HG03520 (cell line): ENCODE data around the gene ZBTB12.
"Not testable (repeated sequence)": the region's sequence is repeated elsewhere in the genome, so short reads cannot be mapped to it uniquely, and the experiment has no call there.

Source experiments
- ATAC-seq: cut with Tn5 transposase; IDR thresholded peaks from one replicate; pipeline ENCODE4 v1.9.1; 2021; ENCODE audit warnings: mild to moderate bottlenecking, moderate library complexity; ENCODE audit not compliant: unreplicated experiment

Gene ZBTB12, protein sequence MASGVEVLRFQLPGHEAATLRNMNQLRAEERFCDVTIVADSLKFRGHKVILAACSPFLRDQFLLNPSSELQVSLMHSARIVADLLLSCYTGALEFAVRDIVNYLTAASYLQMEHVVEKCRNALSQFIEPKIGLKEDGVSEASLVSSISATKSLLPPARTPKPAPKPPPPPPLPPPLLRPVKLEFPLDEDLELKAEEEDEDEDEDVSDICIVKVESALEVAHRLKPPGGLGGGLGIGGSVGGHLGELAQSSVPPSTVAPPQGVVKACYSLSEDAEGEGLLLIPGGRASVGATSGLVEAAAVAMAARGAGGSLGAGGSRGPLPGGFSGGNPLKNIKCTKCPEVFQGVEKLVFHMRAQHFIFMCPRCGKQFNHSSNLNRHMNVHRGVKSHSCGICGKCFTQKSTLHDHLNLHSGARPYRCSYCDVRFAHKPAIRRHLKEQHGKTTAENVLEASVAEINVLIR

DNA sequence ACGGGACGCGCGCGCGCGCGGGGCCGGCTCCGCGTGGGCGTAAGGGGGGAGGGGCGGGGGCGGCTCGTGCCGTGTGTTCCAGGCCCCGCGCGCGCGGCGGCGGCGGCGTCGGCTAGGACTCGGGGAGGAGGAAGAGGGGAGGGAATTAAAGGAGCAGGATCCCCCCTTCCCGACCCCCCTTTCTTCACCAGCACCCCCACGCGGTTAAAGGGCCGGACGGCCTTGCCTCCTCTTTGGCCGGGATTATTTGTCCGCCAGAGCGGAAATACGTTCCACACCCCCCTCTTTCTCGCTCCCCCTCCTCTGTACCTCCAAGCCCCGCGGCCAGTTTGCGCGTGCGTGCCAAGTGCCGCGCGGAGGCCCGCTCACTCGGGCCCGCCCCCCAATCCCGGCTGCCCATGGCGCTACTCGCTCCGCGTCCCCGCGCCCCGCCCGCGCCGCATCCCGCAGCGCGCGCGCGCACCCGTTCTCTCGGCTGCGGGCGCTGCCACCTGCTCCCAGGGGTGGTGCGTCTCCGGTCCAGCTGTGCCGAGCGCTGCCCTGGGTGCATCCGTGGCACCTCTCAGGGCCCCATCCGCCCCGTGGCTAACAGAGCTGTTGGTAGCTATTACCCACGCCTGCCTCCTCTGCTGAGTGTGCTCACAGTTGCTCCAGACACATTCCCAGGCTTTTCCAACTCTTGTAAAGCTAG, at the start of gene ZBTB12:
TSS of gene ZBTB12 (minus strand) at position 134 of the 691 bp plus-strand sequence. CDS start 781 bp downstream, outside the sequence.
- ATAC-seq: no peak

DNA sequence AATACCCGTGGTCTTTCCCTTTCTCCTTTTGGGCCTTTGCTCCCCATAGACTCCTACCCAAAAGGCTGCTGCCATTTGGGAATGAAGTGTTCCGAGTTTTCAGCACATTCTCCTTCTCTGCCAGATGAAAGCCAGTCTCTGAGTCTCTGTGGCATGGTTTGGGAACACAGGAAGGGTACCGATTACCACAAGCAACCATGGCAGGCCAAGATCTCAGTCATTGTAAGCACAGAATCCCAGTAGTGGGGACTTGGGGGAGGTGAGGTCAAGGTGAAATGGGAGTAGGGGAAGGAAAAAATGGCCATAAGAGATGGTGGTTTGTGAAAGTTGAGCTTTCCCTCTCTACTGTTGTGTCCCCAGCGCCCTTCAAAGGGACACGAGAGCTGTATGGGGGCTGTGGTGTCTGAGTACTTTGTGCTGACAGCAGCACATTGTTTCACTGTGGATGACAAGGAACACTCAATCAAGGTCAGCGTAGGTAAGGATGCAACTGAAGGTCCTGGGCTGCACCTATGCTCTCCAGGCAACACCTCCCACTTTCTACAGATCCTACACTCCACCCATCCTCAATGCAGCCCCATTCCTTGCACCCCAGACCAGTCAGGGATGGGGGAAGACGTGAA, 48.2 kb upstream of the ZBTB12 start:
- ATAC-seq: no peak

DNA sequence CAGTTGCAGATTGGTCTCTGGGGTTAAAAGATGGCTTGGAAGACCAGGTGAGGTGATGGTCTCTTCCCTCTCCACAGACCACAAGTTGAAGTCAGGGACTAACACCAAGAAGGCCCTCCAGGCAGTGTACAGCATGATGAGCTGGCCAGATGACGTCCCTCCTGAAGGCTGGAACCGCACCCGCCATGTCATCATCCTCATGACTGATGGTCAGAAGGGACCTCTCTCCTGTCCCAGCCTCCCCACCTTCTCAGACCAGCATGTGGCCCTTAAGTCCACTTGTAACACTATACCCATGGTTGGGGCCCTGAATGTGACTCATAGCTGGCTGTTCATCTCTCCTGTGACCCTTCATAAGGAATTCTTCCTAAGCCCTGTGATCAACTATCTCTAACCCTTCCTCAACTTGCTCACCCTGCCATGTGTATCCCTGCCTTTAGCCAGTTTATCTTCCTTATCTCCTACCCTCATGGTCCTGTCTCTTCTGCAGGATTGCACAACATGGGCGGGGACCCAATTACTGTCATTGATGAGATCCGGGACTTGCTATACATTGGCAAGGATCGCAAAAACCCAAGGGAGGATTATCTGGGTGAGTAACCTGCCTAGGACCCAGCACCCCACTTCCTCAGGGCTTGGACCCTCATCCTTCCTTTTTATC, 47.0 kb upstream of the ZBTB12 start:
- ATAC-seq: no peak

DNA sequence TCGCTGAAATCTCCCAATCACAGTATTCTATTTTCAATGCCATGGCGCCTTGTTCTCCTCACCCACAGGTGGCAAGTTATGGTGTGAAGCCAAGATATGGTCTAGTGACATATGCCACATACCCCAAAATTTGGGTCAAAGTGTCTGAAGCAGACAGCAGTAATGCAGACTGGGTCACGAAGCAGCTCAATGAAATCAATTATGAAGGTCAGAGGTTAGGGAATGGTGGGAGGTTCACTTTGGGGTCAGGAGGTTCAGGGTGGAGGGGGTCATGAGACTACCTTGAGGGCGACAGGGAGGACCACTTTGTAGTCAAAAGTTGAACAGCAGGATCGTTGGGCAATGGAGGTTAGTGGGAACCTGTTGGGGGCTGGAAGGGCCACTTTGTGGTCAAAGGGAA, 46.4 kb upstream of the ZBTB12 start:
- ATAC-seq: no peak

DNA sequence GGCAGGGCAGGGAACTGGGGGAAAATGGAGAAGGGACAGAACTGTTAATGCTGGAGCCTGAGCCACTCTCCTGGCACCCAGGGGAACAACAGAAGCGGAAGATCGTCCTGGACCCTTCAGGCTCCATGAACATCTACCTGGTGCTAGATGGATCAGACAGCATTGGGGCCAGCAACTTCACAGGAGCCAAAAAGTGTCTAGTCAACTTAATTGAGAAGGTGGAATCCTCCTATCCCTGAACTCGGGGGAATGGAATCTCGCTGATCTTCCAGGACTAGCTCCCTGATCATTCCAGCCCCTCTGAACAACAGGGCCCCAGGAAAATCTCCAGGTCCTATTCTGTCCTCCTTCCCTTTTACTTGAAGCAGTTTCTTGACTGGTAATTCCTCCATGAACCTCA, 46.0 kb upstream of the ZBTB12 start:
- ATAC-seq: no peak

DNA sequence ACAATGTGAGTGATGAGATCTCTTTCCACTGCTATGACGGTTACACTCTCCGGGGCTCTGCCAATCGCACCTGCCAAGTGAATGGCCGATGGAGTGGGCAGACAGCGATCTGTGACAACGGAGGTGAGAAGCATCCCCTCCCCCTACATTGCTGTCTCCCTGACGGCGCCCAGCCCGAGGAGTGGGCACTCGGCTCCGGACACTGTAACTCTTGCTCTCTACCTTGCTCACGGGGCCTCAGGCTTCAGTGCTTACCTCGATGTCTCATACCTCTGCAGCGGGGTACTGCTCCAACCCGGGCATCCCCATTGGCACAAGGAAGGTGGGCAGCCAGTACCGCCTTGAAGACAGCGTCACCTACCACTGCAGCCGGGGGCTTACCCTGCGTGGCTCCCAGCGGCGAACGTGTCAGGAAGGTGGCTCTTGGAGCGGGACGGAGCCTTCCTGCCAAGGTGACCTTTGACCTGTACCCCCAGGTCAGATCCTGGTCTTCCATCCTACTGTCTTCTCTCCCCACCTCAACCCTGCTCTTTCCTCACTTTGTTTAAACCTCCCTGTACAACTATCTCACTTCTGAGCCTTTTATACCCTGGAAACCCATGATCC, 45.3 kb upstream of the ZBTB12 start:
- ATAC-seq: no peak

DNA sequence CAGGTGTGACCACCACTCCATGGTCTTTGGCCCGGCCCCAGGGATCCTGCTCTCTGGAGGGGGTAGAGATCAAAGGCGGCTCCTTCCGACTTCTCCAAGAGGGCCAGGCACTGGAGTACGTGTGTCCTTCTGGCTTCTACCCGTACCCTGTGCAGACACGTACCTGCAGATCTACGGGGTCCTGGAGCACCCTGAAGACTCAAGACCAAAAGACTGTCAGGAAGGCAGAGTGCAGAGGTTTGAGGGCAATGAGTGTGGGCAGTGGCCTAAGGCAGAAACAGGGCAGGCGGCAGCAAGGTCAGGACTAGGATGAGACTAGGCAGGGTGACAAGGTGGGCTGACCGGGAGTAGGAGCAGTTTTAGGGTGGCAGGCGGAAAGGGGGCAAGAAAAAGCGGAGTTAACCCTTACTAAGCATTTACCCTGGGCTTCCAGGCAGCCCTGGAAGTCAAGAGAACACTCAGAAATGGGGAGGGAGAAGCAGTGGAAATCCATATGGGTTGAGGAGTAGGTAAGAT, 44.5 kb upstream of the ZBTB12 start:
- ATAC-seq: no peak

DNA sequence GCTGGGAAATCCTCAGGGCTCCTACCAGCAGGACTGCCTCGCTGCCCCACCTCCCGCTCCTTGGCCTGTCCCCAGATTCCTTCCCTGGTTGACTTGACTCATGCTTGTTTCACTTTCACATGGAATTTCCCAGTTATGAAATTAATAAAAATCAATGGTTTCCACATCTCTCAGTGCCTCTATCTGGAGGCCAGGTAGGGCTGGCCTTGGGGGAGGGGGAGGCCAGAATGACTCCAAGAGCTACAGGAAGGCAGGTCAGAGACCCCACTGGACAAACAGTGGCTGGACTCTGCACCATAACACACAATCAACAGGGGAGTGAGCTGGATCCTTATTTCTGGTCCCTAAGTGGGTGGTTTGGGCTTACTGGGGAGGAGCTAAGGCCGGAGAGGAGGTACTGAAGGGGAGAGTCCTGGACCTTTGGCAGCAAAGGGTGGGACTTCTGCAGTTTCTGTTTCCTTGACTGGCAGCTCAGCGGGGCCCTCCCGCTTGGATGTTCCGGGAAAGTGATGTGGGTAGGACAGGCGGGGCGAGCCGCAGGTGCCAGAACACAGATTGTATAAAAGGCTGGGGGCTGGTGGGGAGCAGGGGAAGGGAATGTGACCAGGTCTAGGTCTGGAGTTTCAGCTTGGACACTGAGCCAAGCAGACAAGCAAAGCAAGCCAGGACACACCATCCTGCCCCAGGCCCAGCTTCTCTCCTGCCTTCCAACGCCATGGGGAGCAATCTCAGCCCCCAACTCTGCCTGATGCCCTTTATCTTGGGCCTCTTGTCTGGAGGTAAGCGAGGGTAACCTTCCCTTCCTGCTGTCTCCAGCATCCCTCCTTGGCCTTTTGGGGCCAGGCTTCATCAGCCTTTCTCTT, 43.9 kb upstream of the ZBTB12 start, which contains the start of gene CFB:
TSS of gene CFB (plus strand) at position 589 of the 863 bp plus-strand sequence. CDS start at position 716, 127 bp downstream.
- ATAC-seq: no peak

DNA sequence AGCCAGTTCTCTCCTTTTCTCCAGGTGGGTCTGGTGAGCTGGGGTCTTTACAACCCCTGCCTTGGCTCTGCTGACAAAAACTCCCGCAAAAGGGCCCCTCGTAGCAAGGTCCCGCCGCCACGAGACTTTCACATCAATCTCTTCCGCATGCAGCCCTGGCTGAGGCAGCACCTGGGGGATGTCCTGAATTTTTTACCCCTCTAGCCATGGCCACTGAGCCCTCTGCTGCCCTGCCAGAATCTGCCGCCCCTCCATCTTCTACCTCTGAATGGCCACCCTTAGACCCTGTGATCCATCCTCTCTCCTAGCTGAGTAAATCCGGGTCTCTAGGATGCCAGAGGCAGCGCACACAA, 43.2 kb upstream of the ZBTB12 start:
- no peak for ATAC-seq

DNA sequence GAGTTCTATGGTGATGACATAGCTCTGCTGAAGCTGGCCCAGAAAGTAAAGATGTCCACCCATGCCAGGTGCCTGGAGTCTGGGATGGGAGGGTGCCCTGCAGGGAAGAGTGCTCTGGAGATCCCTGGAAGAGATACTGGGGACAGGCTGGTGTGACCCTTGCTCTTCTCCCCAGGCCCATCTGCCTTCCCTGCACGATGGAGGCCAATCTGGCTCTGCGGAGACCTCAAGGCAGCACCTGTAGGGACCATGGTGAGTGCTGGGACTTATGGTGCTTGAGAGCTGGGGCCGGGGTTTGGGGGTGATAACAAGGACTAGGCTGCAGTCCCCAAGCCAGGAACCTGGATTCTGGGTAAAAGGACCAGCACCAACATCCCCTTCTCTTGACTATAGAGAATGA, 41.9 kb upstream of the ZBTB12 start:
- no peak for ATAC-seq

DNA sequence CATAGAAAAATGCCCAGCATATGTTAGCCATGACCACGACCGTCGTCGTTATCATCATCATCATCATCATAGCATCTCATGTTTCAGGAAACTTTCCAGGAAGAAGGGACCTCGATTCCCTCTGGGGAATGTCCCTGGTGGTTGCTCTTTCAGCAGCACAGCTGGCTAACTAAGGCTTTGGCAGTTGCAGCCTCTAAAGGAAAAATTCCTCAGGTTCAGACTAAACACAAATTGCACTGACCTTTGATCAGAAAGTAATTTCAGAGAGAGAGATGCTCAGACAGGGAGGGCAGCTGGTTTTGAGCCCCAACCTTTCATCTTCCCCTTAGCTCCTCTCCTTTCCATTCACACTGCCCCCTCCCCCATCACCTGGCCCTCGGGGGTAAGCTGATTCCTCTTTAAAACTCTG, 38.4 kb upstream of the ZBTB12 start:
- no peak for ATAC-seq

DNA sequence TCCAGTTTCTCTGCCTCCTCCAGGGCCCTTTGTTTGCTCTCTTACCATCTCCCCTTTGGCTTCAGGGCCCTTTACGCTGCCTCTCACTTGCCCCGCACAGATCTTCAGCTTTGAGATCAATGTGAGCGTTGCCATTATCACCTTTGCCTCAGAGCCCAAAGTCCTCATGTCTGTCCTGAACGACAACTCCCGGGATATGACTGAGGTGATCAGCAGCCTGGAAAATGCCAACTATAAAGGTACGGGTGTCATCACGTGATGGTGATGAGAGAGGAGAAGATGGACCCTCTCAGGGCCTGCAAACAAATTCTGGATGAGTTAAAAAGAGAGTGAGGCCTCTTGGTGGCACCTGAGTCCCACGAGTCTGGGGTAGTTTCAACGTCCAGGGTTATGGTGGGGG, 33.9 kb upstream of the ZBTB12 start:
- ATAC-seq: no peak

DNA sequence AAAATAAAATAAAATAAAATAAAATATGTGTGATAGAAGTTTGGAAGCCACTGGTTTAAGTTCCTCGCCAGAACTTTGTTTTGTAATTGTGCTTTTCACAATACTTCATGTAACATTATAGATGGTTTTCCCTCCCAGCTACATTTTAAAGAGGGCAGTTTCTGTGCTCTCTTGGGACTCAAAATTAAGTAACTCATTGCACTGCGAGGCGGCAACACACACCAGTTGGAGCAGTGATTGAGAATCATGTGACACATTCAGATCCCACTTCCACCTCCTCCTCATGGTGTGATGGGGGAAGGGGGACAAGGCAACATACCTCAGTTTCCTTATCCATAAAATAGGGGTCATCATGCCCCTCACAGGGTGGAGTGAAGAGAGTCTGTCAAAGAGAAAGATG, 33.1 kb upstream of the ZBTB12 start:
- ATAC-seq: no peak

DNA sequence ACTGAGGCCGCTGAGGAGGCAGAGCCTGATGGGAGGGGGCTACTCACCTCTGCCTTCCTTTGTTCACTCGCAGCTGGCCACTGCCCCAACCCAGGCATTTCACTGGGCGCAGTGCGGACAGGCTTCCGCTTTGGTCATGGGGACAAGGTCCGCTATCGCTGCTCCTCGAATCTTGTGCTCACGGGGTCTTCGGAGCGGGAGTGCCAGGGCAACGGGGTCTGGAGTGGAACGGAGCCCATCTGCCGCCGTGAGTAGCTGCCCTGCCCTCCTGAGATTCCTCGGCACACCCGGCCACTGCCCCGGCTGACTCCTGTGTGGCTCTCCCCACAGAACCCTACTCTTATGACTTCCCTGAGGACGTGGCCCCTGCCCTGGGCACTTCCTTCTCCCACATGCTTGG, 31.7 kb upstream of the ZBTB12 start:
- no peak for ATAC-seq

DNA sequence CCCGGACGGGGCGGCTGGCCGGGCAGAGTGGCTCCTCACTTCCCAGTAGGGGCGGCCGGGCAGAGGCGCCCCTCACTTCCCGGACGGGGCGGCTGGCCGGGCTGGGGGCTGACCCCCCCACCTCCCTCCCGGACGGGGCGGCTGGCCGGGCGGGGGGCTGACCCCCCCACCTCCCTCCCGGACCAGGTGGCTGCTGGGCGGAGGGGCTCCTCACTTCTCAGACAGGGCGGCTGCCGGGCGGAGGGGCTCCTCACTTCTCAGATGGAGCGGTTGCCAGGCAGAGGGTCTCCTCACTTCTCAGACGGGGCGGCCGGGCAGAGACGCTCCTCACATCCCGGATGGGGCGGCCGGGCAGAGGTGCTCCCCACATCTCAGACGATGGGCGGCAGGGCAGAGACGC, 30.3 kb upstream of the ZBTB12 start:
- ATAC-seq: not testable (repeated sequence)

DNA sequence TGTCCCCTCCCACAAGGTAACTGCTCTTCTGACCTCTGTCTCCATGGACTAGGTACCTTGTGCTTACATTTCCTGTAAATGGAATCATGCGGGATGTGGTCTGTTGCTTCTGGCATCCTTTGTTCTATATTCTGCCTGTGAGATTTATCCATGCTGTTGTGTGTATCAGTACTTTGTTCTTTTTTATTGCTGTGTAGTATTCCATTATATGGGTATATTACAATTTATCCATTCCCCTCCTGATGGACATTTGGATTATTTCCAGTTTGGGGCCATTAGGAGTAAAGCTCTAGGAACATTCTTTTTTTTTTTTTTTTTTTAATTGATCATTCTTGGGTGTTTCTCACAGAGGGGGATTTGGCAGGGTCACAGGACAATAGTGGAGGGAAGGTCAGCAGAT, 29.1 kb upstream of the ZBTB12 start:
- ATAC-seq: no peak

DNA sequence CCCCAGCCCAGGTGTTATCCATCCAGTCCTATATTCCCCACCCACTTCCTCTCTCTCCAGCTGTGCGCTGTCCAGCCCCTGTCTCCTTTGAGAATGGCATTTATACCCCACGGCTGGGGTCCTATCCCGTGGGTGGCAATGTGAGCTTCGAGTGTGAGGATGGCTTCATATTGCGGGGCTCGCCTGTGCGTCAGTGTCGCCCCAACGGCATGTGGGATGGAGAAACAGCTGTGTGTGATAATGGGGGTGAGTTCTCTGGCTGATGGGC, 26.7 kb upstream of the ZBTB12 start:
- ATAC-seq: no peak

DNA sequence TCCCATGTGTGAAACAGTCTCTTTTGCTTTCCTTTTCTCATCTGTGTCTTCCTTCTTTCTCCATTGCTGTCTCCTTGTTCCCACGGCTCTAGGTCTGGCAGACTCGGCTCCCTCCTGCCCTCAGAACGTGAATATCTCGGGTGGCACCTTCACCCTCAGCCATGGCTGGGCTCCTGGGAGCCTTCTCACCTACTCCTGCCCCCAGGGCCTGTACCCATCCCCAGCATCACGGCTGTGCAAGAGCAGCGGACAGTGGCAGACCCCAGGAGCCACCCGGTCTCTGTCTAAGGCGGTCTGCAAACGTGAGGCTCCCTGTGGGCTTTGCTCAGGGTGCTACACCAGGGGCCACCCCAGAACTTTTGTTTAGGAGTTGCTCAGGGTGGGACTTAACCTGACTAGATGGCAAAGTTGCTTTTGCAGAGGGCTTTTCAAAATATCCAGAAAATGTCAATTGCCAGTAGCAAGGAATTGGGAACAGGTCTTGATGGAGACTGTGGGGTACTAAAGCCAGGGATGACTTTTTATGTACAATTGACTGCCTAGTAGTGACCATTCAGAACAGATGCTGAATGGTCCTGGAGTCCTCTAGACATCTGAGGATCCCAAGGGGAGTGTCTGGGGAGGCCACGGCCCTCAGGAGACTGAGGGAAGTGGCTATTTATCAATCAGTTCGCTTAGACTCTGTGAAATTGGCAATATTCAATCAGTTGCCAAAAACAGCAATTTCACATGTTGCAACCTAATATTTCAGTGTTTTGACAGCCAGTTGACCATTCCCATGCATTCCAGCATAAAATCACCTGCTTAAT, 26.2 kb upstream of the ZBTB12 start:
- ATAC-seq: no peak

DNA sequence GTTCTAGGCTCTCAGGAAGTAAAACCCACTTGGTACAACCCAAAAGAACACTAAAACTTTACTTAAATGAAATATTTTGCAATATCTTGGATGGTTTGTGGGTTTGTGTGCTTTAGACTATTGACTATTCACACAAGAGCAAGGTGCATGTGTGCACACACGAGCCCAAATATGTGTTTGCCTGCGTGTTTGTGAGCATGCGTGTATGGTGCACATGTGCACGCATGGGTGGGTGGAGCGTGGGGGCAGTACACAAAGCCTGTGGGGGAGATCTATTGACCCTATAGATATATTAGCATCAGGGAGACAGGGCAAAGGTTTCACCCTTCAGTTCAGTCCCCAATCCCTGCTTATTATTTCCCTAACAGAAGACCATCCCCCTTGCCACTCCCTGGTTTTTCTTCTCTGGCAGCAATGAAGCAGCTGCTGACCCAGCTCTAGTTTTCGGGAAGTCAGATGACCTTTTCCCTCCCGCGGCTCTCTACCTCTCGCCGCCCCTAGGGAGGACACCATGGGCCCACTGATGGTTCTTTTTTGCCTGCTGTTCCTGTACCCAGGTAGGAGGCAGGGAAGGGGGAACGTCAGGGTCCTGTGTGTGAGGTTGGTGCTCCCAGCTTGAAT, 25.5 kb upstream of the ZBTB12 start, which contains the start of gene C2:
TSS of gene C2 (plus strand) at position 476 of the 621 bp plus-strand sequence. CDS start at position 512, 36 bp downstream.
- ATAC-seq: no peak
